HCT116 (cell line): ENCODE data around the gene TRPC5OS. TPM values are rescaled to one million over a fixed set of nuclear protein-coding genes. Genes with fewer than 3 reads are reported as not detected.

Experiments
- ATAC-seq: fragments of 200-7000 bp; cut with Tn5 transposase; 2 replicates; pipeline ENCODE4 v1.9.1; 2020; ENCODE audit warnings: mild to moderate bottlenecking, moderate library complexity
- BruUV-seq: library from RNA; stranded (reverse); fragments of 400-500 nt; replicated peaks from 2 replicates; lab custom pipeline; 2021; lab: Mats Ljungman, UMichigan
- CTCF ChIA-PET: fragments of 300-600 bp; sonication (Branson Sonifier 250); formaldehyde crosslinking; loops from one replicate; lab custom pipeline; 2021; ENCODE audit warnings: antibody characterized with exemption; lab: Charles Lee
- POLR2A ChIA-PET: fragments of 300-600, 350-600 bp; sonication (Branson Sonifier 250); formaldehyde crosslinking; loops from one replicate; lab custom pipeline; 2021; ENCODE audit warnings: antibody characterized with exemption; lab: Charles Lee
- RAD21 ChIA-PET, 2 experiments: fragments of 300-600 bp; sonication (Branson Sonifier 250); formaldehyde crosslinking; loops; one replicate each; lab custom pipeline; 2023; ENCODE audit warnings: low total read pairs in 2 of 2; ENCODE audit not compliant: uncharacterized antibody in 2 of 2, unreplicated experiment in 2 of 2, low non-redundant PET in 1 of 2; lab: Charles Lee
- DNase-seq: peaks from one replicate; pipeline ENCODE4 v3.0.0-alpha.2; 2010; ENCODE audit warnings: low read depth, low spot score
- H2AFZ ChIP-seq: fragments of 200-600 bp; shearing (Covaris generic), sonication (generic); 2 replicates; pipeline ENCODE4 v1.6.1; 2017; ENCODE audit warnings: low read depth, mixed run types, mixed read lengths, antibody characterized with exemption, low read length; ENCODE audit not compliant: poor library complexity, severe bottlenecking
- H3K27ac ChIP-seq: 2 replicates; pipeline ENCODE4 v1.5.1; 2012; ENCODE audit warnings: low read depth, low read length
- H3K27me3 ChIP-seq: fragments of 200-600 bp; sonication (generic); 2 replicates; pipeline ENCODE4 v1.6.1; 2016; ENCODE audit warnings: mixed run types, low read length, mixed read lengths; ENCODE audit not compliant: insufficient read depth
- H3K36me3 ChIP-seq, 2 experiments: fragments of 200-500 bp in 1 of 2; fragments of 200-600 bp in 1 of 2; sonication (Bioruptor generic) in 1 of 2; sonication (generic) in 1 of 2; 2 replicates each; pipeline versions ENCODE4 v1.5.1 to v1.6.1; 2014 to 2016; ENCODE audit warnings: low read length in 2 of 2, inconsistent platforms in 1 of 2, mixed read lengths in 1 of 2, mixed run types in 1 of 2; ENCODE audit not compliant: insufficient read depth in 2 of 2, control insufficient read depth in 1 of 2
- H3K4me1 ChIP-seq, 2 experiments: fragments of 200-600 bp in 1 of 2; sonication (generic) in 1 of 2; 2 replicates each; pipeline versions ENCODE4 v1.5.1 to v1.6.1; 2012 to 2017; ENCODE audit warnings: low read length in 2 of 2, inconsistent platforms in 1 of 2, mild to moderate bottlenecking in 1 of 2, mixed read lengths in 1 of 2, mixed run types in 1 of 2, moderate library complexity in 1 of 2; ENCODE audit not compliant: insufficient read depth in 2 of 2, control insufficient read depth in 1 of 2
- H3K4me2 ChIP-seq: fragments of 200-600 bp; sonication (generic); 2 replicates; pipeline ENCODE4 v1.6.1; 2017; ENCODE audit warnings: mixed run types, low read length, mixed read lengths
- H3K4me3 ChIP-seq, 2 experiments: fragments of 200-600 bp in 1 of 2; sonication (generic) in 1 of 2; replicated peaks in 1 of 2; 2 replicates each; pipeline ENCODE4 v1.5.1; 2011 to 2016; ENCODE audit warnings: low read length in 2 of 2, control low read depth in 1 of 2, low read depth in 1 of 2, mild to moderate bottlenecking in 1 of 2, mixed read lengths in 1 of 2, mixed run types in 1 of 2
- H3K79me2 ChIP-seq: fragments of 200-600 bp; sonication (generic); 2 replicates; pipeline ENCODE4 v1.6.1; 2017; ENCODE audit warnings: mild to moderate bottlenecking, mixed run types, low read length, moderate library complexity, mixed read lengths; ENCODE audit not compliant: insufficient read depth
- H3K9ac ChIP-seq: fragments of 200-600 bp; sonication (generic); 2 replicates; pipeline ENCODE4 v1.6.1; 2016; ENCODE audit warnings: low read length, mixed read lengths
- H3K9me2 ChIP-seq: fragments of 200-600 bp; sonication (generic), shearing (Covaris generic); 2 replicates; pipeline ENCODE4 v1.6.1; 2017; ENCODE audit warnings: mixed run types, mild to moderate bottlenecking, moderate library complexity; ENCODE audit not compliant: insufficient read depth
- H3K9me3 ChIP-seq, 2 experiments: fragments of 200-500 bp in 1 of 2; fragments of 200-600 bp in 1 of 2; sonication (Bioruptor generic) in 1 of 2; sonication (generic) in 1 of 2; 2 replicates each; pipeline ENCODE4 v1.6.1; 2014 to 2017; ENCODE audit warnings: low read length in 2 of 2, mixed read lengths in 2 of 2, inconsistent platforms in 1 of 2, low read depth in 1 of 2, mild to moderate bottlenecking in 1 of 2, mixed run types in 1 of 2, moderate library complexity in 1 of 2; ENCODE audit not compliant: control insufficient read depth in 1 of 2, insufficient read depth in 1 of 2
- H4K20me1 ChIP-seq: fragments of 200-600 bp; sonication (generic), shearing (Covaris generic); 2 replicates; pipeline ENCODE4 v1.6.1; 2017; ENCODE audit warnings: mixed run types, mild to moderate bottlenecking, moderate library complexity; ENCODE audit not compliant: insufficient read depth
- CEBPB ChIP-seq: IDR thresholded peaks from 2 replicates; pipeline ENCODE4 v1.6.1; 2012; ENCODE audit warnings: low read depth
- EZH2 ChIP-seq: fragments of 200-600 bp; sonication (generic); IDR thresholded peaks from 2 replicates; pipeline ENCODE4 v1.6.1; 2017; ENCODE audit warnings: antibody characterized with exemption, mixed run types
- POLR2A ChIP-seq: IDR thresholded peaks from 2 replicates; pipeline ENCODE4 v1.7.0; 2011; ENCODE audit warnings: borderline replicate concordance; ENCODE audit not compliant: insufficient read depth, insufficient read length; ENCODE audit errors: extremely low read depth
- SP1 ChIP-seq: IDR thresholded peaks from 2 replicates; pipeline ENCODE4 v1.6.1; 2012; ENCODE audit warnings: low read depth
- SRF ChIP-seq: IDR thresholded peaks from 2 replicates; pipeline ENCODE4 v1.6.1; 2012; ENCODE audit warnings: low read depth
- intact Hi-C: fragments of 100-400 bp; cut with micrococcal nuclease; formaldehyde crosslinking; loops from 2 replicates; pipeline ENCODE4 v1.10.0; 2022
- total RNA-seq: library from RNA; stranded (reverse); gene quantifications from one replicate; pipeline ENCODE4 v1.2.1, GENCODE V29; 2021; ENCODE audit not compliant: unreplicated experiment
- TF ChIP-seq, protein P1 (sequence below): IDR thresholded peaks from 2 replicates; pipeline ENCODE4 v1.6.1; 2012; ENCODE audit warnings: low read depth
- TF ChIP-seq, protein P2 (sequence below): IDR thresholded peaks from 2 replicates; pipeline ENCODE4 v1.6.1; 2011; ENCODE audit warnings: mild to moderate bottlenecking, low read length, moderate library complexity; ENCODE audit not compliant: insufficient replicate concordance; ENCODE audit errors: extremely low read depth
- TF ChIP-seq, protein P3 (sequence below): IDR thresholded peaks from 2 replicates; pipeline ENCODE4 v1.6.1; 2012

Gene TRPC5OS
- total RNA-seq, 1 experiment from 2014 or later: 0.07 TPM

DNA sequence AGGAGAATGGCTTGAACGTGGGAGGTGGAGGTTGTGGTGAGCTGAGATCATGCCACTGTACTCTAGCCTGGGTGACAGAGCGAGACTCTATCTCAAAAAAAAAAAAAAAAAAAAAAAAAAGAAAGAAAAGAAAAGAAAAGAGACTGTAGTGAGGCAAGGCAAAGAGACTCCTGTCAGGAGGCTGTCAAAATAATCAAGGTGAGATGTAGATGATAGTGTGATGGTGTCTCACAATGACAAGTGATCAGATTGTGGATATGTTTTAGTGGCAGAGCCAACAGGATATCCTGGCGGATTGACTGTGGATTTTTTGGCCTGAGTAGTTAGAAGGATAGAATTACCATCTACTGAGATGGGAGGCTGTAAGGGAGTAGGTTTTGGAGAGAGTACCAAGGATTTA, 12.6 kb downstream of the TRPC5OS start:
- H3K4me3 ChIP-seq: no peak overlapping the region
- intact Hi-C loops: no loop called here
- no peak overlapping the region for H3K27ac ChIP-seq
- ChIA-PET CTCF (no interaction called here), RAD21 (no interaction called here), POLR2A (no interaction called here)
- H3K9me2 ChIP-seq: no peaks in the 10 kb centered on the region
- ATAC-seq: no peak
- no peak overlapping the region for H2AFZ ChIP-seq
- H4K20me1 ChIP-seq: no peaks in the 10 kb centered on the region
- BruUV-seq: no TSS peak
- no peak overlapping the region for H3K9ac ChIP-seq
- no peaks in the 10 kb centered on the region for H3K27me3 ChIP-seq
- no peaks in the 10 kb centered on the region for H3K9me3 ChIP-seq
- no peaks in the 10 kb centered on the region for H3K4me1 ChIP-seq
- no peaks in the 10 kb centered on the region for H3K36me3 ChIP-seq
- H3K79me2 ChIP-seq: no peaks in the 10 kb centered on the region
- no peak overlapping the region for H3K4me2 ChIP-seq
- TF ChIP-seq POLR2A (no peak), SRF (no peak), CEBPB (no peak), EZH2 (no peak), SP1 (no peak)
- TF ChIP-seq, protein P1, sequence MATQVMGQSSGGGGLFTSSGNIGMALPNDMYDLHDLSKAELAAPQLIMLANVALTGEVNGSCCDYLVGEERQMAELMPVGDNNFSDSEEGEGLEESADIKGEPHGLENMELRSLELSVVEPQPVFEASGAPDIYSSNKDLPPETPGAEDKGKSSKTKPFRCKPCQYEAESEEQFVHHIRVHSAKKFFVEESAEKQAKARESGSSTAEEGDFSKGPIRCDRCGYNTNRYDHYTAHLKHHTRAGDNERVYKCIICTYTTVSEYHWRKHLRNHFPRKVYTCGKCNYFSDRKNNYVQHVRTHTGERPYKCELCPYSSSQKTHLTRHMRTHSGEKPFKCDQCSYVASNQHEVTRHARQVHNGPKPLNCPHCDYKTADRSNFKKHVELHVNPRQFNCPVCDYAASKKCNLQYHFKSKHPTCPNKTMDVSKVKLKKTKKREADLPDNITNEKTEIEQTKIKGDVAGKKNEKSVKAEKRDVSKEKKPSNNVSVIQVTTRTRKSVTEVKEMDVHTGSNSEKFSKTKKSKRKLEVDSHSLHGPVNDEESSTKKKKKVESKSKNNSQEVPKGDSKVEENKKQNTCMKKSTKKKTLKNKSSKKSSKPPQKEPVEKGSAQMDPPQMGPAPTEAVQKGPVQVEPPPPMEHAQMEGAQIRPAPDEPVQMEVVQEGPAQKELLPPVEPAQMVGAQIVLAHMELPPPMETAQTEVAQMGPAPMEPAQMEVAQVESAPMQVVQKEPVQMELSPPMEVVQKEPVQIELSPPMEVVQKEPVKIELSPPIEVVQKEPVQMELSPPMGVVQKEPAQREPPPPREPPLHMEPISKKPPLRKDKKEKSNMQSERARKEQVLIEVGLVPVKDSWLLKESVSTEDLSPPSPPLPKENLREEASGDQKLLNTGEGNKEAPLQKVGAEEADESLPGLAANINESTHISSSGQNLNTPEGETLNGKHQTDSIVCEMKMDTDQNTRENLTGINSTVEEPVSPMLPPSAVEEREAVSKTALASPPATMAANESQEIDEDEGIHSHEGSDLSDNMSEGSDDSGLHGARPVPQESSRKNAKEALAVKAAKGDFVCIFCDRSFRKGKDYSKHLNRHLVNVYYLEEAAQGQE: no peak
- TF ChIP-seq, protein P2, sequence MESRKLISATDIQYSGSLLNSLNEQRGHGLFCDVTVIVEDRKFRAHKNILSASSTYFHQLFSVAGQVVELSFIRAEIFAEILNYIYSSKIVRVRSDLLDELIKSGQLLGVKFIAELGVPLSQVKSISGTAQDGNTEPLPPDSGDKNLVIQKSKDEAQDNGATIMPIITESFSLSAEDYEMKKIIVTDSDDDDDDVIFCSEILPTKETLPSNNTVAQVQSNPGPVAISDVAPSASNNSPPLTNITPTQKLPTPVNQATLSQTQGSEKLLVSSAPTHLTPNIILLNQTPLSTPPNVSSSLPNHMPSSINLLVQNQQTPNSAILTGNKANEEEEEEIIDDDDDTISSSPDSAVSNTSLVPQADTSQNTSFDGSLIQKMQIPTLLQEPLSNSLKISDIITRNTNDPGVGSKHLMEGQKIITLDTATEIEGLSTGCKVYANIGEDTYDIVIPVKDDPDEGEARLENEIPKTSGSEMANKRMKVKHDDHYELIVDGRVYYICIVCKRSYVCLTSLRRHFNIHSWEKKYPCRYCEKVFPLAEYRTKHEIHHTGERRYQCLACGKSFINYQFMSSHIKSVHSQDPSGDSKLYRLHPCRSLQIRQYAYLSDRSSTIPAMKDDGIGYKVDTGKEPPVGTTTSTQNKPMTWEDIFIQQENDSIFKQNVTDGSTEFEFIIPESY: no peak
- TF ChIP-seq, protein P3, sequence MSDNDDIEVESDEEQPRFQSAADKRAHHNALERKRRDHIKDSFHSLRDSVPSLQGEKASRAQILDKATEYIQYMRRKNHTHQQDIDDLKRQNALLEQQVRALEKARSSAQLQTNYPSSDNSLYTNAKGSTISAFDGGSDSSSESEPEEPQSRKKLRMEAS: no peak
- TF ChIP-seq, all 23 proteins: peak for 0
- DNase-seq: no peak
